GM18870 (cell line): ENCODE results near the gene CCNDBP1.

ENCODE experiments used
- ATAC-seq: cut with Tn5 transposase; IDR thresholded peaks from one replicate; pipeline ENCODE4 v1.9.1; 2021; ENCODE audit warnings: moderate library complexity; ENCODE audit not compliant: unreplicated experiment

Gene CCNDBP1

DNA sequence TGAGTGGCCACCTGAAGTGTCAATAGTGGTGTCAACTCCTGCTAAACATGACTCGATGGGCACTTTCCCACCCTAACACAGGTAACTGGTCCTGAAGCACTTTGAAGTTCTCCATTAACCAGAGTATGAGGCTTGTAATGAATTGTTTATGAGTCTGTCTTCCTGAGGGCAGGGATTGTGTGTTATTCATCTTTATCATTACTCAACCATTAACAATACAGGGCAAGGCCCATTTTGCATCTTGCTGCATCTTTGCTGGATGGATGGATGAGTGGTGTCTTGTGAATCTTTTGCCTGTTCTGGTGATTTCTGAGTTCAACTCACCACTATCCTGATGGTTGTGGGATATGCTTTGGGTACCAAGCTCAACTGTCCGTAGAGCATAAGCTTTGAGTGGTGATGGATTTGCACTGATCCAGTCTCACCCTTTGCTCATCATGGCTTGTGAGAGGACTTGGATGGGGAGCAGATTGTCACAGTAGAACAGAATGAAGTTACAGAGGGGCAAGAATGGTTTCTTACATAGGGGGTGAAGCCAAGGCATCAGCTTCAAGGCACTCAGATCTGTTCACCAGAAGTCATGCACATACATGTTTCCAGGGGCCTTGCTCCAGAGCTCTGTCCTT is 57.9 kb downstream of the CCNDBP1 start:
- ATAC-seq = no peak

DNA sequence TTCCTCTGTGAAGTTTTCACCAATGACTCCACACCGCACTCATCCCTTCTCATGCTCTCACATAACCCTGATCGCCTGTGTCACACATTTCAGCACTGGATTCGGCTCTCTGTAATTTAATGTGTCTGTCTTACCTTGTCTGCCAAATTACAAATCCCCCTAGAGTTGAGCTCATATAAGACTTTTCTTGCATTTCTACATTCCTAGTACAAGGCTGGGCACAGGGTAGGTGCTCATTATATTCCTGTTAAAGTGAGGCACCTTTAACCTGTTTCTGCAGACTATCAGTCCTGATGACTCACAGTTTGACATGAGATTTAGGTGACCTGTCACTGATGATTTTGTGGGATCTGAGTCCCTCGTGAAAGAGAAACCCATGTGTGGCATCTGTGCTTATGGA is 58.9 kb downstream of the CCNDBP1 start:
- no peak for ATAC-seq

DNA sequence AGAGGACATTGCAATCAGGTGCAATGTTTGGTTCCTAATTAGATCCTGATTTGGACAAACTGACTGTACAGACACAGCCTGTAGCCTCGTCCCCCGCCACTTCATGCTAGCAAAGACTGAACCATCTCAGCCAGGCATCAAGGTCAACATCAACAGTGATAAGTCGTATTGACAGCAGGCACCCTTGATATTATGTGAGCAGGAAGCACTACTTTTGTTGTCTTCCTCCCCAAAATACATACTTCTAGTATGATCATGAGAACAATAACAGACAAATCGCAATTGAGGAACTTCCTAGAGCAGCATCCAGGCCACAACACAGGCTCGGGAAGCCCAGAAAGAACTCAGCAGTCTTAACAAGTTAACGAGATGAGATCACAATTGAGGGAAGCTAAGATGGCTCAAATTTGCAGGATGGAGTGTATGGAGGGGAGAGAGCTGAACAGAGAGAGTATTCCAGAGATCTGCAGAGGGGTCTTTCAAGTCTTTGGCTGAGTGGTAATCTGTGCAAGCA is 61.1 kb downstream of the CCNDBP1 start:
- ATAC-seq = no peak
